ENCODE results near the gene NAGLU.

- TF ChIP-seq EZH2phosphoT487 (IDR thresholded peaks at IDR 0.05; ENCODE audit: borderline replicate concordance, low read length) (no peak), CTCF (IDR thresholded peaks at IDR 0.05; ENCODE audit: low read depth, low read length, poor library complexity, severe bottlenecking) (no peak)
Measured at GRCh38 chr17:42585353-42585752, 49.3 kb downstream of the NAGLU start.

Measured in DOHH2 (cell line).